Subcutaneous adipose tissue (tissue), 4 donors: Measurements from ENCODE around the gene SHANK2. TPM values are rescaled to one million over a fixed set of nuclear protein-coding genes. Genes with fewer than 3 reads are reported as not detected.

Experiments
- total RNA-seq, 4 donors: library from RNA; depleted of rRNA; stranded (reverse); fragments of >200 nt; gene quantifications; one replicate each; pipeline ENCODE4 v1.1.0, GENCODE V29; 2016
- TF ChIP-seq, protein P1 (sequence below): fragments of 450-650 bp; IDR thresholded peaks from one replicate; pipeline ENCODE4 v1.5.1; 2016; ENCODE audit warnings: low read depth, mild to moderate bottlenecking, control low read depth, antibody characterized with exemption, moderate library complexity

The SHANK2 gene
- total RNA-seq, 4 donors from 2014 or later = 0.66 to 4.3 (median 1.1) TPM

DNA sequence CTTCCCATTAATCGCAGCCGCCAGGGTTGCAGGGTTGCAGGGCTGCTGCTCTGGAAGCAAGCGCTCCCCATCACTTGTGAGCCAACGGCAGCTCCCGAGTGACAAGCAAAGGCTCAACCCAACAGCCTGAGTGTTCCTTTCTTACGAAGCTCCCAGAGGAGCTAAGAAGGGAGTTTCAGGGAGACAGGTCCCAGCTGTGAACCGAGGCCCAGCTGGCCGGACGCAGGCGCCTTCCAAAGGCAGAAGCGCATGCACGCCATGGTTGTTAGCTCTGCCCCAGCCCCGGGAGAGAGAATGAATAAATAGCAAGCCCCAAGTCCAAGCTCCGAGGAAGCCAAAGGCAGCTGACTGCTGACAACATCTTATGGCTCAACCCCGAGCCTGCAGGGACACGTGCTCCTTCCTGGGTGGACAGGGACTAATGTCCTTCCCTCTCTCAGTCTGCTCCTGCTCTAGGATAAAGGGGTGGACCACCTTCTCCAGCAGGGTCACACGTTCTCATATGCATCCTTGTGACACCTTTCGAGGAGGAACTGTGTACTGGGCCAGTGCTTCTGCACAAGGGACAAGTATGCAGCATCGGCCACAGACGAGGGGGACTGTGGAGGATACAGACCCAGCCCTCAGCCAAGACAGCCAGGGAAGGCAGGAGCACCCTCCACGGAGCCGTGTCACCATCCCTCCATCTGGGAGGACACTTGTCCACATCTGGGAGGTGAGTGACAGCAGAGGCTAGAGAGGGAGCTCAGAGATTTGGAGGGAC is 29.9 kb downstream of the SHANK2 start:
- TF ChIP-seq, protein P1, sequence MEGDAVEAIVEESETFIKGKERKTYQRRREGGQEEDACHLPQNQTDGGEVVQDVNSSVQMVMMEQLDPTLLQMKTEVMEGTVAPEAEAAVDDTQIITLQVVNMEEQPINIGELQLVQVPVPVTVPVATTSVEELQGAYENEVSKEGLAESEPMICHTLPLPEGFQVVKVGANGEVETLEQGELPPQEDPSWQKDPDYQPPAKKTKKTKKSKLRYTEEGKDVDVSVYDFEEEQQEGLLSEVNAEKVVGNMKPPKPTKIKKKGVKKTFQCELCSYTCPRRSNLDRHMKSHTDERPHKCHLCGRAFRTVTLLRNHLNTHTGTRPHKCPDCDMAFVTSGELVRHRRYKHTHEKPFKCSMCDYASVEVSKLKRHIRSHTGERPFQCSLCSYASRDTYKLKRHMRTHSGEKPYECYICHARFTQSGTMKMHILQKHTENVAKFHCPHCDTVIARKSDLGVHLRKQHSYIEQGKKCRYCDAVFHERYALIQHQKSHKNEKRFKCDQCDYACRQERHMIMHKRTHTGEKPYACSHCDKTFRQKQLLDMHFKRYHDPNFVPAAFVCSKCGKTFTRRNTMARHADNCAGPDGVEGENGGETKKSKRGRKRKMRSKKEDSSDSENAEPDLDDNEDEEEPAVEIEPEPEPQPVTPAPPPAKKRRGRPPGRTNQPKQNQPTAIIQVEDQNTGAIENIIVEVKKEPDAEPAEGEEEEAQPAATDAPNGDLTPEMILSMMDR = no peak

DNA sequence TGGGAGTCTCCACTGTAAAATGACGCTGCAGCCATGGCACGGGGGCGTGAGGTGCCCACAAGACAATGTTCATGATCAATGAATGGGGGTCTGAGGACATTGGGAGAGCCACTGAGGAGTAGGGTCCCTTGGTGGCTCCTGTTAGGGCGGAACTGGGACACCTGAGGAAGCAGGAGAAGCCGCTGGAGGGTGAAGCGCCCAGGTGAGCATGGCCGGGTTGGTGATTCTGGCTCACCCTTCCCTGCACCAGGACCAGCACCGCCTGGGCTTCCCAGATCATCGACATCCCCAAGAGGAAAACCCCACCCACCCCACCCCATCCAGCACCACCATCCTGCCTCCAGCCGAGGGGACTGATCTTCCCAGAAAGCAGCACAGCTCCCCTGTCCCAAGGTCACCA is 30.6 kb downstream of the SHANK2 start:
- TF ChIP-seq, protein P1 = no peak

DNA sequence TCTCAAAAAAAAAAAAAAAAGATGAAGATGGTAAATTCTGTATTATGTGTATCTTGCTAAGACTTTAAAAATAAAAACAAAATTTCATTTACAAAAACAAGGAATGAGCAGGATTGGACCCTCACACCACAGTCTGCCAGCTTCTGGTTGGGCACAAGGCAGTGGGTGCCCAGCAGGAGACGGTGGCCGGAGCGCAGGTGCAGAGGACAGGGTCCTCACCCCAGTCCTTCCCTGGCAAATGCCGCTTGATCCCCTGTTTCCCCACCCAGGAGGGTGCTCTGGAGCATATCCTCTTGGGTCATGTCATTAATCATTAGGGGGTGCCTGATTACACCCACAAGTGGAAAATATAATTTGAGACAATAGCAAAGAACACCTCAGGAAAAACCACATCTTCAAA is 31.2 kb downstream of the SHANK2 start:
- TF ChIP-seq, protein P1 = no peak

DNA sequence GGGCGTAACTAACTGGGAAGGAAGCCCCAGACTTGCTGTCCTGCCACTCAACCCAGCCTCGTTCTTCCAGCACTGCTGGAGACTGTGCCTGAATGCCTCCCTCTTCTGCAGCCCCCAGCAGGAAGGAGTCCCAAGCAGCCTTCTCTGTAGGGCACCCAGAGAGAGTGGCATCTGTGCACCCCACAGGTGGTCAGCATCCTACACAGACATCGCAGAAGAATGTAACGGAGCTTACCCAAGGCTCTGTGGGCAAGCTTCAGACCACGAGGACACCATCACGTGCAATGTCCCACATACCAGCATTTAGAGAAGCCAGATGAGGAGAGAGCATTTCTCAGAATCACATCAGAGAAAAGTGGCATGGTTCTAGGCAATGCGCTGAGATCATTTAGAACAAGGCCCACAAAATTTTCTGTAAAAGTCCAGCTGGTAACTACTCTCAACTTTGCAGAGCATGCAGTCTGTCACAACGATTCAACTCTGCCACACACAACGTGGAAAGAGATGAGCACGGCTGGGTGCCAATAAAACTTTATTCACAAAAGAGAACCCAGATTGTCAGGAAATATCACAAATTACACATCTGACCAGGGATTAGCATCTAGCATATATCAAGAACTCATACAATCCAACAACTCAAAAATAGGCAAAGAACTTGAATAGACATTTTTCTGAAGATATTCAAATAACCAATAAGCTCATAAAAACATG is 33.4 kb downstream of the SHANK2 start:
- TF ChIP-seq, protein P1 = no peak

DNA sequence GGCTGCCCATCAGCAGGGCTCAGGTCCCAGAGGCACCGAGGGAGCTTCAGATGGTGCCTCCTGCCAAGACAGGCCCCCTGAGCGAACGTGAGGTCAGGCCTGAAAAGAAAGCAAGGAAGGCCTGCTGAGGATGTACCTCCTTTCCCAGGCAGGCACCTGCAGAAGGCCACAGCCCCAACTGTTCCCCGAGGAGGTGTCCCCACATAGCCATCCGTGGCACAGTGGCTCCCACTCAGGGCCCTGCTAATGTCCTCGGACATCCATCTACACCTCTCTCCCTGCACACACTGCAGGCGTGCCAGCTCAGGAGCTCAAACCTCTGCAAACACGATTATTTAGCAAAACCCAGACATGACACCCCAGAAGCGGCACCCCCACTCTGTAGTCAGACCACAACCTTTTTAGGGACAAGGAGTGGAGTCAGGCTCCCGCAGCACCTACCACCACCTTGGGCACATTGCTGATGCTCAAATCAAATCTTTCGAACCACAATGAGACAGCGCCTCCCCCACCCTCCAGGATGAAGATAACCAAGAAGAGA is 36.9 kb downstream of the SHANK2 start:
- TF ChIP-seq, protein P1 = no peak

DNA sequence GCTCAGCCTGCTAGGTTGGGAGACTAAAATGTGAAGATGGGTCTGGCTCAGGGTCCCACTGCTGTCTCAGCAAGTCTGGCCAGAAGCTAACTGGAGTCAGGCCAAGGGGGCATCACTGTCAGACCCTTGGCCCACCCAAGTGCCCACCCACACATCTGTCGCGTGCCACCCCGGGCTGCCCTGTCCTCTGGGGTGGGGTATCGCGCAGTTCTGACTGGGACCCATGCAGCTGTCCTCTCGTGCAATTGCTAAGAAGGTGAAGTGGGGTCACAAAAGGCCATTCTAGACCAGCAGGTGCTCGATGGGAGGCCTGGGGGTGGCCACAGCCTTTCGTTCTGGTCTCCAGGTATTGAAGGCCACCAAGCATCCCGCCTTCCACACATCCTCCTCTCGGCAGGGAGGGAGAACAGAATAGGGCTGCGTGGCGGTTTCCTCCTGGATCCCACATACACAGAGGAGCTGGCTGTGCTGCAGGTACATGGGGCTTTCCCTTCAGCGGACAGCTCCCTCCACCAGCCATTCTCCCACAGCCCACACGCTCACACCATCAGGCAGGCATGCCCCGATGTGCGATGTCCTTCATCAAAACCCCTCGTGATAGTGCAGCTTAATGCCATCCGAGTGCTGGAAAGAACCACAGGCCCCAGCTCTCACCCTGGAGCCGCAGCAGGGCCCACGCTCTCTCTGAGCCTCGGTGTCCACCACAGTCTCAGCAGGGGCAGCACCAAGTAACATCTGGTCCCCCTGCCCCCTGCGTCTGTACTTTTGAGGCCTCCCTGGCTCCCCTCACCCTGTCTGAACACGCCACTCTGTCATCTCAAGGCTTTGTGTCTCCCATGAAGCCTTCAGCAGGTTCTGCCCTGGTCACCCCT is 37.6 kb downstream of the SHANK2 start:
- TF ChIP-seq, protein P1 = no peak
